Astrocyte (in vitro differentiated cells and primary cell): ENCODE results near the gene XYLT1. TPM values are rescaled to one million over a fixed set of nuclear protein-coding genes. Genes with fewer than 3 reads are reported as not detected.

Experiments used
- DNase-seq: peaks from one replicate; pipeline ENCODE4 v3.0.0-alpha.2; 2010; ENCODE audit warnings: low read depth
- FAIRE-seq: peaks from 2 replicates; lab custom pipeline; 2011; peaks lifted over from hg19 to GRCh38; lab: Jason Lieb, UNC
- H2AFZ ChIP-seq: 2 replicates; pipeline ENCODE4 v1.6.0; 2012; ENCODE audit warnings: low read depth, low read length, inconsistent platforms
- H3K27ac ChIP-seq: 2 replicates; pipeline ENCODE4 v1.5.1; 2011; ENCODE audit warnings: low read depth, low read length, inconsistent platforms
- H3K27me3 ChIP-seq: 2 replicates; pipeline ENCODE4 v1.6.0; 2011; ENCODE audit warnings: low read length, inconsistent platforms; ENCODE audit not compliant: insufficient read depth
- H3K36me3 ChIP-seq: 2 replicates; pipeline ENCODE4 v1.5.1; 2011; ENCODE audit warnings: low read length, inconsistent platforms; ENCODE audit not compliant: insufficient read depth
- H3K4me1 ChIP-seq: 2 replicates; pipeline ENCODE4 v1.5.1; 2011; ENCODE audit warnings: low read length, inconsistent platforms; ENCODE audit not compliant: insufficient read depth
- H3K4me2 ChIP-seq: 2 replicates; pipeline ENCODE4 v1.6.0; 2012; ENCODE audit warnings: low read length, inconsistent platforms
- H3K4me3 ChIP-seq: 2 replicates; pipeline ENCODE4 v1.5.1; 2011; ENCODE audit warnings: low read depth, mild to moderate bottlenecking, low read length, inconsistent platforms; ENCODE audit not compliant: insufficient read depth
- H3K79me2 ChIP-seq: 2 replicates; pipeline ENCODE4 v1.6.0; 2012; ENCODE audit warnings: mild to moderate bottlenecking, low read length, inconsistent platforms; ENCODE audit not compliant: insufficient read depth
- H3K9ac ChIP-seq: 2 replicates; pipeline ENCODE4 v1.6.0; 2012; ENCODE audit warnings: mild to moderate bottlenecking, low read length, inconsistent platforms
- H3K9me3 ChIP-seq: 2 replicates; pipeline ENCODE4 v1.5.1; 2012; ENCODE audit warnings: low read depth, mild to moderate bottlenecking, low read length, inconsistent platforms; ENCODE audit not compliant: insufficient read depth
- H4K20me1 ChIP-seq: 2 replicates; pipeline ENCODE4 v1.6.0; 2012; ENCODE audit warnings: low read length, inconsistent platforms; ENCODE audit not compliant: insufficient read depth
- H3K27ac Mint-ChIP-seq: one replicate; pipeline ENCODE4 v1.8.0; 2021; ENCODE audit warnings: mild to moderate bottlenecking, mixed read lengths; ENCODE audit not compliant: unreplicated experiment
- H3K27me3 Mint-ChIP-seq: one replicate; pipeline ENCODE4 v1.8.0; 2021; ENCODE audit warnings: low read depth, mixed read lengths; ENCODE audit not compliant: unreplicated experiment
- H3K36me3 Mint-ChIP-seq: one replicate; pipeline ENCODE4 v1.8.0; 2021; ENCODE audit warnings: low read depth, mixed read lengths; ENCODE audit not compliant: unreplicated experiment
- H3K4me1 Mint-ChIP-seq: one replicate; pipeline ENCODE4 v1.8.0; 2021; ENCODE audit warnings: low read depth, mixed read lengths; ENCODE audit not compliant: unreplicated experiment
- H3K4me3 Mint-ChIP-seq: one replicate; pipeline ENCODE4 v1.8.0; 2021; ENCODE audit warnings: mild to moderate bottlenecking, moderate library complexity, mixed read lengths; ENCODE audit not compliant: unreplicated experiment
- H3K9me3 Mint-ChIP-seq: one replicate; pipeline ENCODE4 v1.8.0; 2021; ENCODE audit warnings: mild to moderate bottlenecking, mixed read lengths; ENCODE audit not compliant: unreplicated experiment
- EZH2 ChIP-seq: IDR thresholded peaks from 2 replicates; pipeline ENCODE4 v1.6.1; 2012; ENCODE audit warnings: mild to moderate bottlenecking, low read length, inconsistent platforms; ENCODE audit not compliant: insufficient read depth
- total RNA-seq: library from RNA; stranded (reverse); gene quantifications from 2 replicates; pipeline ENCODE4 v1.2.1, GENCODE V29; 2021
- TF ChIP-seq, protein P1 (sequence below): IDR thresholded peaks from 2 replicates; pipeline ENCODE4 v1.5.1; 2011; ENCODE audit warnings: low read depth, mild to moderate bottlenecking, inconsistent platforms, low read length, moderate library complexity; ENCODE audit not compliant: insufficient read depth

The XYLT1 gene
- total RNA-seq, 1 donor from 2014 or later: 22.9 TPM

- H3K9me3 ChIP-seq: no peaks in the 10 kb centered on the region
- H4K20me1 ChIP-seq: no peaks in the 10 kb centered on the region
- TF ChIP-seq, protein P1, sequence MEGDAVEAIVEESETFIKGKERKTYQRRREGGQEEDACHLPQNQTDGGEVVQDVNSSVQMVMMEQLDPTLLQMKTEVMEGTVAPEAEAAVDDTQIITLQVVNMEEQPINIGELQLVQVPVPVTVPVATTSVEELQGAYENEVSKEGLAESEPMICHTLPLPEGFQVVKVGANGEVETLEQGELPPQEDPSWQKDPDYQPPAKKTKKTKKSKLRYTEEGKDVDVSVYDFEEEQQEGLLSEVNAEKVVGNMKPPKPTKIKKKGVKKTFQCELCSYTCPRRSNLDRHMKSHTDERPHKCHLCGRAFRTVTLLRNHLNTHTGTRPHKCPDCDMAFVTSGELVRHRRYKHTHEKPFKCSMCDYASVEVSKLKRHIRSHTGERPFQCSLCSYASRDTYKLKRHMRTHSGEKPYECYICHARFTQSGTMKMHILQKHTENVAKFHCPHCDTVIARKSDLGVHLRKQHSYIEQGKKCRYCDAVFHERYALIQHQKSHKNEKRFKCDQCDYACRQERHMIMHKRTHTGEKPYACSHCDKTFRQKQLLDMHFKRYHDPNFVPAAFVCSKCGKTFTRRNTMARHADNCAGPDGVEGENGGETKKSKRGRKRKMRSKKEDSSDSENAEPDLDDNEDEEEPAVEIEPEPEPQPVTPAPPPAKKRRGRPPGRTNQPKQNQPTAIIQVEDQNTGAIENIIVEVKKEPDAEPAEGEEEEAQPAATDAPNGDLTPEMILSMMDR: no peak
- no peak for TF ChIP-seq EZH2
- no peak overlapping the region for H3K27ac ChIP-seq
- no peaks in the 10 kb centered on the region for H3K27me3 ChIP-seq
- Mint-ChIP-seq H3K36me3 (no peaks in the 10 kb centered on the region), H3K4me3 (no peak overlapping the region), H3K27ac (no peak overlapping the region), H3K27me3 (no peaks in the 10 kb centered on the region), H3K9me3 (peaks cover 3% of the 10 kb centered on the region), H3K4me1 (no peaks in the 10 kb centered on the region)
- H2AFZ ChIP-seq: no peak overlapping the region
- no peaks in the 10 kb centered on the region for H3K4me1 ChIP-seq
- H3K36me3 ChIP-seq: no peaks in the 10 kb centered on the region
- FAIRE-seq: no peak
- H3K4me2 ChIP-seq: no peak overlapping the region
- H3K4me3 ChIP-seq: no peak overlapping the region
- H3K79me2 ChIP-seq: no peaks in the 10 kb centered on the region
- DNase-seq: no peak
- no peak overlapping the region for H3K9ac ChIP-seq
These were observed 391.7 kb downstream of the XYLT1 start for GRCh38 chr16:17078931-17079631.

DNA sequence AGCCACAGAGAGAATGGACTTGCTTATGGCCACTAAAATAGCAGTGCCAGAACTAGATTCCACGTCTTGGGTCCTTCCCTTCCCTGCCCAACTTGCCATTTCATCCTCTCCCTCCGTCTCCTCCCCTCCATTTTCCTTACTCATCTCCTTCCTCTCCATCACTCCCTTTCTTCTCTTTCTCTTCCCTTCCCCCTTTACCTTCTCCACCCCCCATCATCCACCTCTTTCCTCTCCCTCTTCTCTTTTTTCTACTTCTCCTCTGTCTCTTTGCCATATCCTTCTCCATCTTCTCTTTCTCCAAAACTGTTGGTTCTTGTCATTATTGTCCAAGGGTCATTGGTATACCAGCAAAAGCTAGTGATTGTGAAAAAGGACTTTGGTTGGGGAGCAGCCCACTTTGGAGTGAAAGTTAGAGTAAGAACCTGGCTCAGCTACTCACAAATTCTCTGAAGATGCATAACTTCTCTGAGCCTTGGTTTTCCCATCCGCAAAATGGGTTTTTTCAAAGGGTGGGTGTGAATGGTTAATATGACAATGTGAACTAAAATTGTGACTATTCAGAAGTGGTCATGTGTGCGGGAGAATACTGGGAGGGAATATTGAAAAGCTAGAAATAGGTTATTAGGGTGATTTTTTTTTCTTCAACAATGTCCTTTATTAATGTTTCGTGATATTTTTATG, 393.8 kb downstream of the XYLT1 start:
- H2AFZ ChIP-seq: no peak overlapping the region
- Mint-ChIP-seq H3K4me3 (no peak overlapping the region), H3K27ac (no peak overlapping the region), H3K27me3 (no peaks in the 10 kb centered on the region), H3K9me3 (peaks cover 3% of the 10 kb centered on the region), H3K4me1 (no peaks in the 10 kb centered on the region), H3K36me3 (no peaks in the 10 kb centered on the region)
- no peaks in the 10 kb centered on the region for H3K9me3 ChIP-seq
- H3K79me2 ChIP-seq: no peaks in the 10 kb centered on the region
- no peak overlapping the region for H3K4me3 ChIP-seq
- no peak for FAIRE-seq
- no peaks in the 10 kb centered on the region for H3K27me3 ChIP-seq
- no peak overlapping the region for H3K27ac ChIP-seq
- no peaks in the 10 kb centered on the region for H3K36me3 ChIP-seq
- H4K20me1 ChIP-seq: no peaks in the 10 kb centered on the region
- no peak for TF ChIP-seq EZH2
- TF ChIP-seq, protein P1: no peak
- H3K4me2 ChIP-seq: no peak overlapping the region
- no peak overlapping the region for H3K9ac ChIP-seq
- H3K4me1 ChIP-seq: no peaks in the 10 kb centered on the region
- no peak for DNase-seq
